A549 (cell line): Measurements from ENCODE around the gene PTX4.

Experiments used
- BHLHE40 ChIP-seq: IDR thresholded peaks from 2 replicates; pipeline ENCODE4 v1.6.1; 2012; ENCODE audit warnings: low read depth, low read length, inconsistent platforms
- KDM5A ChIP-seq: fragments of 200-600 bp; sonication (generic); IDR thresholded peaks from 2 replicates; pipeline ENCODE4 v1.6.1; 2016; ENCODE audit warnings: antibody characterized with exemption, mild to moderate bottlenecking
- PHF8 ChIP-seq: fragments of 200-600 bp; sonication (generic); IDR thresholded peaks from 2 replicates; pipeline ENCODE4 v1.6.1; 2016; ENCODE audit warnings: low read depth, mild to moderate bottlenecking, antibody characterized with exemption, moderate library complexity, borderline replicate concordance
- POLR2A ChIP-seq: IDR thresholded peaks from 2 replicates; pipeline ENCODE4 v1.6.1; 2012; ENCODE audit warnings: mild to moderate bottlenecking, low read length
- RAD21 ChIP-seq, 2 experiments: fragments of >200 bp in 1 of 2; sonication (Bioruptor Twin) in 1 of 2; formaldehyde crosslinking in 1 of 2; IDR thresholded peaks in 1 of 2; conservative IDR thresholded peaks in 1 of 2; 2 replicates in 1 of 2; 3 replicates in 1 of 2; pipeline ENCODE4 v1.6.1; 2012 to 2018; ENCODE audit warnings: inconsistent platforms in 1 of 2
- TFCP2L1 ChIP-seq: fragments of 250-450 bp; sonication (Bioruptor Pico); IDR thresholded peaks from 2 replicates; pipeline ENCODE4 v1.5.0; 2021; ENCODE audit warnings: mild to moderate bottlenecking
- ZFP36 ChIP-seq: fragments of 450-650 bp; IDR thresholded peaks from 2 replicates; pipeline ENCODE4 v1.6.1; 2014; ENCODE audit warnings: borderline replicate concordance; ENCODE audit not compliant: partially characterized antibody
- TF ChIP-seq, protein P1 (sequence below): fragments of >200 bp; sonication (Bioruptor Twin); formaldehyde crosslinking; IDR thresholded peaks from 3 replicates; pipeline ENCODE4 v1.5.1; 2016

GRCh38 chr16:1533443-1533951 is 44.8 kb upstream of the PTX4 start, which contains the start of gene TMEM204:
- TF ChIP-seq RAD21 (conservative IDR thresholded peaks at IDR 0.05 in 1 of 2, IDR thresholded peaks at IDR 0.05 in 1 of 2) (no peak), ZFP36 (no peak), POLR2A (no peak), PHF8 (no peak), BHLHE40 (no peak), TFCP2L1 (CRISPR knock-in tag) (no peak), KDM5A (no peak)
- TF ChIP-seq, protein P1, sequence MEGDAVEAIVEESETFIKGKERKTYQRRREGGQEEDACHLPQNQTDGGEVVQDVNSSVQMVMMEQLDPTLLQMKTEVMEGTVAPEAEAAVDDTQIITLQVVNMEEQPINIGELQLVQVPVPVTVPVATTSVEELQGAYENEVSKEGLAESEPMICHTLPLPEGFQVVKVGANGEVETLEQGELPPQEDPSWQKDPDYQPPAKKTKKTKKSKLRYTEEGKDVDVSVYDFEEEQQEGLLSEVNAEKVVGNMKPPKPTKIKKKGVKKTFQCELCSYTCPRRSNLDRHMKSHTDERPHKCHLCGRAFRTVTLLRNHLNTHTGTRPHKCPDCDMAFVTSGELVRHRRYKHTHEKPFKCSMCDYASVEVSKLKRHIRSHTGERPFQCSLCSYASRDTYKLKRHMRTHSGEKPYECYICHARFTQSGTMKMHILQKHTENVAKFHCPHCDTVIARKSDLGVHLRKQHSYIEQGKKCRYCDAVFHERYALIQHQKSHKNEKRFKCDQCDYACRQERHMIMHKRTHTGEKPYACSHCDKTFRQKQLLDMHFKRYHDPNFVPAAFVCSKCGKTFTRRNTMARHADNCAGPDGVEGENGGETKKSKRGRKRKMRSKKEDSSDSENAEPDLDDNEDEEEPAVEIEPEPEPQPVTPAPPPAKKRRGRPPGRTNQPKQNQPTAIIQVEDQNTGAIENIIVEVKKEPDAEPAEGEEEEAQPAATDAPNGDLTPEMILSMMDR: no peak
